ENCODE data around the gene ADGRB2.
"Not testable (repeated sequence)": the region's sequence is repeated elsewhere in the genome, so short reads cannot be mapped to it uniquely, and the experiment has no call there.

The ADGRB2 gene

GRCh38 chr1:31715873-31716220 is 48.3 kb downstream of the ADGRB2 start:
- no peak for DNase-seq

GRCh38 chr1:31715087-31715872 is 48.9 kb downstream of the ADGRB2 start:
- peak; percentile 10 for DNase-seq

GRCh38 chr1:31714442-31715086 is 49.6 kb downstream of the ADGRB2 start:
- DNase-seq: peak; percentile 12

- no peak for DNase-seq
Measured at GRCh38 chr1:31712630-31713029, 51.5 kb downstream of the ADGRB2 start.

- no peak for DNase-seq
Measured at GRCh38 chr1:31712068-31712467, 52.1 kb downstream of the ADGRB2 start.

- DNase-seq: no peak
Measured at GRCh38 chr1:31708324-31708723, 55.8 kb downstream of the ADGRB2 start.

GRCh38 chr1:31707711-31708110 is 56.4 kb downstream of the ADGRB2 start:
- no peak for DNase-seq

- not testable (repeated sequence) for DNase-seq
Measured at GRCh38 chr1:31707059-31707600, 57.0 kb downstream of the ADGRB2 start.

- no peak for DNase-seq
Measured at GRCh38 chr1:31706384-31707058, 57.6 kb downstream of the ADGRB2 start.

GRCh38 chr1:31705080-31705866 is 58.9 kb downstream of the ADGRB2 start:
- DNase-seq: peak; percentile 41

GRCh38 chr1:31704271-31705079 is 59.7 kb downstream of the ADGRB2 start:
- DNase-seq: no peak

- DNase-seq: no peak
Measured at GRCh38 chr1:31703431-31704270, 60.5 kb downstream of the ADGRB2 start, which contains the start of gene COL16A1. Gene COL16A1, minus strand, starts transcription at chr1:31704017. Its CDS starts 1,824 bp downstream, at chr1:31702193.

- no peak for DNase-seq
Measured at GRCh38 chr1:31702836-31703404, 61.2 kb downstream of the ADGRB2 start.

- DNase-seq: no peak
Measured at GRCh38 chr1:31701091-31701736, 62.9 kb downstream of the ADGRB2 start.

GRCh38 chr1:31700468-31701090 is 63.6 kb downstream of the ADGRB2 start:
- DNase-seq: no peak

GRCh38 chr1:31699341-31699891 is 64.7 kb downstream of the ADGRB2 start:
- no peak for DNase-seq

GRCh38 chr1:31697369-31697984 is 66.7 kb downstream of the ADGRB2 start:
- no peak for DNase-seq

- DNase-seq: no peak
Measured at GRCh38 chr1:31696242-31696641, 67.9 kb downstream of the ADGRB2 start.

- DNase-seq: no peak
Measured at GRCh38 chr1:31695327-31695726, 68.8 kb downstream of the ADGRB2 start.
